Esophagus muscularis mucosa (tissue), 3 donors: ENCODE results near the gene GP1BB.

Source experiments
- CTCF ChIP-seq, 3 experiments: fragments of 200-600 bp in 2 of 3; fragments of 450-650 bp in 1 of 3; sonication (generic) in 2 of 3; IDR thresholded peaks; one replicate each; pipeline ENCODE4 v1.5.1; 2017 to 2019; ENCODE audit warnings: antibody characterized with exemption in 3 of 3, mild to moderate bottlenecking in 2 of 3, moderate library complexity in 1 of 3
- POLR2A ChIP-seq: fragments of 450-650 bp; IDR thresholded peaks from one replicate; pipeline ENCODE4 v1.6.1; 2017; ENCODE audit warnings: antibody characterized with exemption, moderate library complexity, mild to moderate bottlenecking, low read depth

GRCh38 chr22:19703869-19704268 is 19.5 kb upstream of the GP1BB start:
- TF ChIP-seq CTCF (IDR thresholded peaks at IDR 0.05) (no peak), POLR2A (no peak)
